Measurements from ENCODE around the gene MAST1.
A peak's percentile ranks its signal among the peaks of the same experiment; 100 is the strongest.

The MAST1 gene

GRCh38 chr19:12793290-12794195 is 44.8 kb upstream of the MAST1 start:
- Histone ChIP-seq H3K4me1 (ENCODE audit: control insufficient read depth, insufficient read depth, low read length) (peaks cover 19% of the 10 kb centered on the region), H3K4me3 (ENCODE audit: low read depth, low read length) (peak overlapping the region; percentile 43)
- CTCF ChIA-PET, result interaction anchor here (0.5 to 16.5 kb wide), 6 partner anchors 16 to 125 kb away, joined by 3 to 386 read pairs (median 4); partner anchors contain the start of gene HOOK2
- TF ChIP-seq ZNF324 (tag by site-specific recombination; IDR thresholded peaks at IDR 0.05), result 0 out of 2 replicates have a peak, but pooled peaks have one; percentile 12
- TF ChIP-seq ZBTB10 (tag by site-specific recombination; IDR thresholded peaks at IDR 0.05), result peak; percentile 43; the same call in 1 of the 2 replicates
- TF ChIP-seq ZNF600 (tag by site-specific recombination; IDR thresholded peaks at IDR 0.05), result peak; percentile 21; the same call in 1 of the 2 replicates
- no peak for TF ChIP-seq TCF7L2 (IDR thresholded peaks at IDR 0.05; ENCODE audit: borderline replicate concordance, low read depth, low read length)
- TF ChIP-seq EGR2 (tag by site-specific recombination; IDR thresholded peaks at IDR 0.05; ENCODE audit: low read depth), result peak; percentile 86; the same call in 1 of the 2 replicates
- peak; percentile 91 for TF ChIP-seq ZNF362 (tag by site-specific recombination; IDR thresholded peaks at IDR 0.05)
- TF ChIP-seq KLF17 (tag by site-specific recombination; IDR thresholded peaks at IDR 0.05), result peak; percentile 59; the same call in 1 of the 2 replicates
- no peak for TF ChIP-seq ZNF26 (tag by site-specific recombination; IDR thresholded peaks at IDR 0.05)
- peak; percentile 29; the same call in 1 of the 2 replicates for TF ChIP-seq SP7 (tag by site-specific recombination; IDR thresholded peaks at IDR 0.05)
- TF ChIP-seq OSR2 (tag by site-specific recombination; IDR thresholded peaks at IDR 0.05), result no peak
- peak; percentile 96 for TF ChIP-seq ZFHX2 (tag by site-specific recombination; conservative IDR thresholded peaks at IDR 0.05)
- TF ChIP-seq ZBTB26 (tag by site-specific recombination; optimal IDR thresholded peaks at IDR 0.05), result peak; percentile 94
- TF ChIP-seq TRIM28 (IDR thresholded peaks at IDR 0.05; ENCODE audit: borderline replicate concordance, low read length), result no peak
- peak; percentile 88 for TF ChIP-seq ZNF335 (tag by site-specific recombination; conservative IDR thresholded peaks at IDR 0.05)
- peak; percentile 69; the same call in 1 of the 2 replicates for TF ChIP-seq PBX3 (CRISPR knock-in tag; IDR thresholded peaks at IDR 0.05)
- peak; percentile 63 for TF ChIP-seq GLIS1 (tag by site-specific recombination; IDR thresholded peaks at IDR 0.05)
- peak; percentile 34; the same call in 1 of the 2 replicates for TF ChIP-seq CTCF (tag by site-specific recombination; IDR thresholded peaks at IDR 0.05)
- no peak for TF ChIP-seq ATF2 (tag by site-specific recombination; IDR thresholded peaks at IDR 0.05; ENCODE audit: low read depth)
- peak; percentile 77 for TF ChIP-seq ZBTB48 (tag by site-specific recombination; IDR thresholded peaks at IDR 0.05)
- peak; percentile 83 for TF ChIP-seq SP3 (tag by site-specific recombination; IDR thresholded peaks at IDR 0.05)
- TF ChIP-seq ZNF366 (tag by site-specific recombination; conservative IDR thresholded peaks at IDR 0.05), result no peak
- no peak for TF ChIP-seq ZFP41 (tag by site-specific recombination; IDR thresholded peaks at IDR 0.05; ENCODE audit: borderline replicate concordance)
- TF ChIP-seq ZNF621 (tag by site-specific recombination; IDR thresholded peaks at IDR 0.05), result no peak

More at GRCh38 chr19:12793290-12794195, 44.8 kb upstream of the MAST1 start:
- no peaks in the 10 kb centered on the region for H3K9me3 ChIP-seq (ENCODE audit: control insufficient read depth, insufficient read depth, low read depth, low read length)
- no peak overlapping the region; the same call in 1 of the 2 replicates for H3K27ac ChIP-seq (ENCODE audit: extremely low read depth, low read depth, low read length)
- POLR2A ChIA-PET, result interaction anchor here (0.5 to 3.6 kb wide), 14 partner anchors 10 to 122 kb away, joined by 3 to 42 read pairs (median 4); partner anchors contain the start of genes DNASE2, FBXW9, HOOK2 and RNASEH2A
- peaks cover 6 to 8% of the 10 kb centered on the region in 2 experiments; a peak in 2 of 3 replicates for H3K36me3 ChIP-seq (ENCODE audit: control insufficient read depth in 2 of 2, insufficient read depth in 1 of 2, low read length in 2 of 2)
